ENCODE data around the gene RCBTB2. TPM values are rescaled to one million over a fixed set of nuclear protein-coding genes. Genes with fewer than 3 reads are reported as not detected.

Gene RCBTB2
- total and polyA plus RNA-seq, 9 of the 15 experiments (the other 6 are each of a cell fraction or from before 2014, with no cell fraction given), result 0.91 to 3.3 (median 1.5) TPM

- H3K4me1 ChIP-seq (replicated peaks in 1 of 2; ENCODE audit: control insufficient read depth in 2 of 2, insufficient read depth in 2 of 2, low read length in 2 of 2), result peaks cover 0 to 6% of the 10 kb centered on the region in 2 experiments; a peak in 2 of 5 replicates
- intact Hi-C loops (cut with micrococcal nuclease), result no loop called here
- TF ChIP-seq ZNF253 (CRISPR knock-in tag; conservative IDR thresholded peaks at IDR 0.05) (no peak), HMG20B (CRISPR knock-in tag; IDR thresholded peaks at IDR 0.05) (no peak), CEBPB (tag; IDR thresholded peaks at IDR 0.05) (no peak), PHF20 (IDR thresholded peaks at IDR 0.05; ENCODE audit: partially characterized antibody) (peak; percentile 32), RBM25 (IDR thresholded peaks at IDR 0.05; ENCODE audit: low read depth, low read length, severe bottlenecking) (no peak), HDAC1 (IDR thresholded peaks at IDR 0.05) (peak in 1 of 2 experiments; percentile 16; a peak in 1 of 4 replicates), E2F5 (CRISPR knock-in tag; IDR thresholded peaks at IDR 0.05) (no peak), CBFA2T3 (IDR thresholded peaks at IDR 0.05) (peak; percentile 21; the same call in 1 of the 2 replicates), MGA (IDR thresholded peaks at IDR 0.05) (peak; percentile 96), RBM15 (IDR thresholded peaks at IDR 0.05; ENCODE audit: insufficient read depth, low read length) (no peak), FOXA1 (IDR thresholded peaks at IDR 0.05; ENCODE audit: borderline replicate concordance) (no peak)
Observed at GRCh38 chr13:48492470-48493065, 40.3 kb downstream of the RCBTB2 start.

More at GRCh38 chr13:48492470-48493065, 40.3 kb downstream of the RCBTB2 start:
- Histone ChIP-seq H3K36me3 (ENCODE audit: control insufficient read depth, insufficient read depth, low read length) (no peaks in the 10 kb centered on the region), H3K9me3 (replicated peaks; ENCODE audit: control insufficient read depth, insufficient read depth, low read depth, low read length) (no peaks in the 10 kb centered on the region), H3K27me3 (ENCODE audit: control insufficient read depth in 2 of 2, insufficient read depth in 2 of 2, low read length in 2 of 2) (no peaks in the 10 kb centered on the region), H3K27ac (ENCODE audit: extremely low read depth, low read depth, low read length) (peak overlapping the region; percentile 34; the same call in 1 of the 3 replicates), H3K9me1 (ENCODE audit: control insufficient read depth, insufficient read depth, low read length) (no peaks in the 10 kb centered on the region), H2AFZ (ENCODE audit: low read depth, low read length) (peak overlapping the region; percentile 93), H3K4me2 (ENCODE audit: insufficient read depth, low read length) (peak overlapping the region; percentile 73), H3K9ac (ENCODE audit: insufficient read depth in 1 of 2, low read depth in 2 of 2, low read length in 2 of 2) (peak overlapping the region; percentile 10 to 78; a peak in 2 of 4 replicates), H4K20me1 (replicated peaks; ENCODE audit: control insufficient read depth, insufficient read depth, low read length) (no peaks in the 10 kb centered on the region), H3K4me3 (peak overlapping the region; percentile 13; the same call in 1 of the 2 replicates), H3K79me2 (ENCODE audit: control insufficient read depth, insufficient read depth, low read length) (no peaks in the 10 kb centered on the region)
- FAIRE-seq (peak; percentile 65), ATAC-seq (peak; percentile 91), DNase-seq (ENCODE audit: extremely low read depth in 1 of 4, low spot score in 3 of 4) (peak in 2 of 4 experiments; percentile 26 to 53)
- no TSS peak for BruUV-seq (replicated peaks)
- in situ Hi-C loops (cut with MboI), result no loop called here
- ChIA-PET POLR2A (interaction anchor here (0.6 to 0.7 kb wide), 2 partner anchors 38 to 627 kb away, joined by 3 read pairs; no protein-coding TSS in a partner anchor), CTCF (ENCODE audit: low intra/inter-chr PET ratio) (no interaction called here)
- WGBS (ENCODE audit: insufficient coverage, low coverage, missing lambda C conversion rate), result 20% methylated on average over 16 of the region's 16 CpGs
